OCI-LY7 (cell line): ENCODE data around the gene NKAIN2.

ENCODE experiments used
- EZH2phosphoT487 ChIP-seq: fragments of 200-600 bp; sonication (generic); IDR thresholded peaks from 2 replicates; pipeline ENCODE4 v1.6.1; 2018; ENCODE audit warnings: low read depth, borderline replicate concordance, mild to moderate bottlenecking, mixed run types, antibody characterized with exemption, low read length, moderate library complexity, mixed read lengths
- TF ChIP-seq, protein P1 (sequence below): fragments of 200-600 bp; sonication (generic); conservative IDR thresholded peaks from 2 replicates; pipeline ENCODE4 v1.5.1; 2014; ENCODE audit warnings: mild to moderate bottlenecking, antibody characterized with exemption, low read length, moderate library complexity, mixed read lengths

DNA sequence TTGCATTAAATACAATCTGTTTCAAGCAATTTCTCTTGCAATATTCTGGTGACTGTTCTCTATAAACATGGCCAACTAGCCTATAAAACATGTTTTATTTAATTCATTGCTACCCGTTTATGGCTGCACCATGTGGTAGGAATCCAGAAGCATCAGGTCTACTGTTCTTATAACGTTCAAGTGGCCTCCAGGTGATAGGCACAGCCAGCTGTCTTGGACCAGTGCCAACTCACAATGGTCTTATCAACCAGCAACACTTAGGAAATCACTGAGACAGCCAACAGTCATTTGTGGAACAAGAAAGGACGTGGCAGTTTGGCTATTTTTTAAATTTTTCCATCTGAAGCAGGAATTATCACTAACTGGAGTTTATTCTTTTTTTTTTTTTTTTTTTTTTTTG lies 193.6 kb downstream of the NKAIN2 start:
- TF ChIP-seq, protein P1, sequence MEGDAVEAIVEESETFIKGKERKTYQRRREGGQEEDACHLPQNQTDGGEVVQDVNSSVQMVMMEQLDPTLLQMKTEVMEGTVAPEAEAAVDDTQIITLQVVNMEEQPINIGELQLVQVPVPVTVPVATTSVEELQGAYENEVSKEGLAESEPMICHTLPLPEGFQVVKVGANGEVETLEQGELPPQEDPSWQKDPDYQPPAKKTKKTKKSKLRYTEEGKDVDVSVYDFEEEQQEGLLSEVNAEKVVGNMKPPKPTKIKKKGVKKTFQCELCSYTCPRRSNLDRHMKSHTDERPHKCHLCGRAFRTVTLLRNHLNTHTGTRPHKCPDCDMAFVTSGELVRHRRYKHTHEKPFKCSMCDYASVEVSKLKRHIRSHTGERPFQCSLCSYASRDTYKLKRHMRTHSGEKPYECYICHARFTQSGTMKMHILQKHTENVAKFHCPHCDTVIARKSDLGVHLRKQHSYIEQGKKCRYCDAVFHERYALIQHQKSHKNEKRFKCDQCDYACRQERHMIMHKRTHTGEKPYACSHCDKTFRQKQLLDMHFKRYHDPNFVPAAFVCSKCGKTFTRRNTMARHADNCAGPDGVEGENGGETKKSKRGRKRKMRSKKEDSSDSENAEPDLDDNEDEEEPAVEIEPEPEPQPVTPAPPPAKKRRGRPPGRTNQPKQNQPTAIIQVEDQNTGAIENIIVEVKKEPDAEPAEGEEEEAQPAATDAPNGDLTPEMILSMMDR: no peak
- no peak for TF ChIP-seq EZH2phosphoT487
